ENCODE data around the gene TANGO6. TPM values are rescaled to one million over a fixed set of nuclear protein-coding genes. Genes with fewer than 3 reads are reported as not detected.
"Not testable (repeated sequence)": the region's sequence is repeated elsewhere in the genome, so short reads cannot be mapped to it uniquely, and the experiment has no call there.

Gene TANGO6
- total RNA-seq, 3 donors from 2014 or later = 7.4 to 19.7 (median 8.2) TPM

DNA sequence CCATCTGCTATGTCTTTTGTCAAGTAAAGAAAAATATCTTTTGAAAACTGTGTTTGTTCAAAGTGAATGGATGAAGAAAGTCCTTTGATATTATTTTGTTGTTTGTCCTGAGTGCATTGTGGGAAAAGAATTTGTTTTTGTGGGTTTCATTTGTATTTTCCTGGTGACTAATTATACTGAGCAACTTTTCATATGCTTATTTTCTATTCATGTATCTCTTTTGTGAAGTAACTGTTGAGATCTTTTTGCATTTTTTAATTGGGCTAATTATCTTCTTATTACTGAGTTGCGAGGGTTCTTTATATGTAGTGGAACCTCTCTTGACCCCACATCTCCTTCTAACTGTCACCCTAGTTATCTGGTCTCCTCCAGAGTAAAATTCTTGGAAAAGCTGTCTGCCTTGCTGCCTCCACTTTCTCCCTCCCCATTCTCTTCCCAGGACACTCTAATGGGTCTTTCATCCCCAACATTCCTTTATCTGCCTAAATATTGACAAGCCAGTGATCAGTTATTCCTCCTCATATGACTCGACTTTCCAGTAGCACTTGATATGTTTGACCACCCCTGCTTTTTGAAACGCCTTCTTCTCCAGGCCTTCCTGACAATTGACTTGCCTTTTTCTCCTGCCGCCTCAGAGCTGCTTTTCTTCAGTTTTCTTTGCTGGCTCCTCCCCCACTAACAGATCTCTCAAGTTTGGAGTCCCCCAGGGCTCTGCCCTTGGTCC, 144.6 kb downstream of the TANGO6 start:
- DNase-seq (no peak), ATAC-seq (no peak)
- no peaks in the 10 kb centered on the region for H3K4me1 ChIP-seq (ENCODE audit: low read depth)
- no peaks in the 10 kb centered on the region for H3K9me3 ChIP-seq
- intact Hi-C loops (cut with DNase I, micrococcal nuclease) = no loop called here
- no peak overlapping the region for H3K4me3 ChIP-seq
- no peaks in the 10 kb centered on the region for H3K36me3 ChIP-seq (ENCODE audit: low read depth)
- TF ChIP-seq, protein P1, sequence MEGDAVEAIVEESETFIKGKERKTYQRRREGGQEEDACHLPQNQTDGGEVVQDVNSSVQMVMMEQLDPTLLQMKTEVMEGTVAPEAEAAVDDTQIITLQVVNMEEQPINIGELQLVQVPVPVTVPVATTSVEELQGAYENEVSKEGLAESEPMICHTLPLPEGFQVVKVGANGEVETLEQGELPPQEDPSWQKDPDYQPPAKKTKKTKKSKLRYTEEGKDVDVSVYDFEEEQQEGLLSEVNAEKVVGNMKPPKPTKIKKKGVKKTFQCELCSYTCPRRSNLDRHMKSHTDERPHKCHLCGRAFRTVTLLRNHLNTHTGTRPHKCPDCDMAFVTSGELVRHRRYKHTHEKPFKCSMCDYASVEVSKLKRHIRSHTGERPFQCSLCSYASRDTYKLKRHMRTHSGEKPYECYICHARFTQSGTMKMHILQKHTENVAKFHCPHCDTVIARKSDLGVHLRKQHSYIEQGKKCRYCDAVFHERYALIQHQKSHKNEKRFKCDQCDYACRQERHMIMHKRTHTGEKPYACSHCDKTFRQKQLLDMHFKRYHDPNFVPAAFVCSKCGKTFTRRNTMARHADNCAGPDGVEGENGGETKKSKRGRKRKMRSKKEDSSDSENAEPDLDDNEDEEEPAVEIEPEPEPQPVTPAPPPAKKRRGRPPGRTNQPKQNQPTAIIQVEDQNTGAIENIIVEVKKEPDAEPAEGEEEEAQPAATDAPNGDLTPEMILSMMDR (IDR thresholded peaks at IDR 0.05) = no peak

GRCh38 chr16:68990172-68990845, 147.0 kb downstream of the TANGO6 start:
- H3K4me1 ChIP-seq (ENCODE audit: low read depth); H3K9me3 ChIP-seq; intact Hi-C loops (cut with DNase I, micrococcal nuclease); ATAC-seq; H3K36me3 ChIP-seq (ENCODE audit: low read depth); H3K4me3 ChIP-seq: not testable (repeated sequence)
- DNase-seq = peak in 1 of 3 donors; percentile 8

DNA sequence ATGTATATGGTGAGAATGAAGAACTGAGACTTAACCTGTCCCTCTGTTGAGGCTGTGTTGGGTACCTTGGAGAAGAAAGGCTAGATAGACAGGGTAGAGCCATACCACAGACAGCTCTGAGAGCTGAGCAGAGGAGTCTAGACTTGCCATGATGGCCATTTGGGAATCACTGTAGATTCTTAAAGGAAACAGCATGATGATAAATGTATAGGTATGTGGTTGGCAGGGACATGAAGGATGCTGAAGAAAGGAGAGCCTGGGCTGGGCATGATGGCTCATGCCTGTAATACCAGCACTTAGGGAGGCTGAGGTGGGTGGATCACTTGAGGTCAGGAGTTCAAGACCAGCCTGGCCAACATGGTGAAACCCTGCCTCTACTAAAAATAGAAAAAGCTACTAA, 147.7 kb downstream of the TANGO6 start:
- Histone ChIP-seq H3K36me3 (ENCODE audit: low read depth) (no peaks in the 10 kb centered on the region), H3K4me1 (ENCODE audit: low read depth) (peaks cover 7% of the 10 kb centered on the region), H3K9me3 (no peaks in the 10 kb centered on the region), H3K4me3 (no peak overlapping the region)
- DNase-seq (no peak), ATAC-seq (no peak)
- intact Hi-C loops (cut with DNase I, micrococcal nuclease) = no loop called here
- TF ChIP-seq, protein P1 (IDR thresholded peaks at IDR 0.05) = no peak

DNA sequence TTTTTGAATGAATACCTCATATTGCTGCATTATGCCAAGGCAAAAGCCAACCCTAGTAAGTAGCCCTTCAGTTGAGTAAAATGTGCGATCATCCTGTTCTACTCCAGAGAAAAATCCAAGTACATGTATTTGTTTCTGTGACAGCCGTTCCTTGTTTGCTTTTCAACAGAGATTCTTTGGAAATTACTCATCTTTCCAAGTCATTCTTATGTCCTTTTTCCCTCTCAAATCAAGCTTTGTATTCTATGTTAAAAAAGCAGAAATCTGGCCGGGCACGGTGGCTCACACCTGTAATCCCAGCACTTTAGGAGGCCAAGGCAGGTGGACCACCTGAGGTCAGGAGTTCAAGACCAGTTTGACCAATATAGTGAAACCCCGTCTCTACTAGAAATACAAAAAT, 149.2 kb downstream of the TANGO6 start:
- intact Hi-C loops (cut with DNase I, micrococcal nuclease) = no loop called here
- H3K9me3 ChIP-seq = no peaks in the 10 kb centered on the region
- no peak overlapping the region for H3K4me3 ChIP-seq
- ATAC-seq = no peak
- peaks cover 7% of the 10 kb centered on the region for H3K4me1 ChIP-seq (ENCODE audit: low read depth)
- TF ChIP-seq, protein P1 (IDR thresholded peaks at IDR 0.05) = no peak
- no peak for DNase-seq
- no peaks in the 10 kb centered on the region for H3K36me3 ChIP-seq (ENCODE audit: low read depth)

GRCh38 chr16:68993456-68993855, 150.1 kb downstream of the TANGO6 start:
- Histone ChIP-seq H3K4me3 (no peak overlapping the region), H3K36me3 (ENCODE audit: low read depth) (no peaks in the 10 kb centered on the region), H3K4me1 (ENCODE audit: low read depth) (peaks cover 7% of the 10 kb centered on the region), H3K9me3 (no peaks in the 10 kb centered on the region)
- intact Hi-C loops (cut with DNase I, micrococcal nuclease) = no loop called here
- TF ChIP-seq, protein P1 (IDR thresholded peaks at IDR 0.05) = no peak
- DNase-seq (no peak), ATAC-seq (no peak)

DNA sequence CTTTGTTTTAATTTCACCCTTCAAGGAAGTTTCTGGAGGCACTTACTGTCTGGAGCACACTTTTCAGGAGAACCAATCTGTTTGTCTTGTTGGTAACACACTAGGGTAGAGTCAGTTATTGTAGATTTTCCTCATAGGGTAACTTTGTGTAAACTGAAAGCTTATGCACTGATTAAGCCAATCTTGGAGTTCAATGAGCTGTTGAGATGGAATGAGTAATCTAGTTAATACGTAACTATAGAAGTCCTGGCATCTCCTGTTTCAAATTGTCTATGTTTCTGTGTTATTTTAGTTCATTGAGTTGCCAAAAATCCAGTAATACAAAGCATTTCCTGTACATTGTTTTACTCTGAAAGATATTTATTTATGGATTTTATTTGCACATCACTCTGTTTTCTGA, 150.6 kb downstream of the TANGO6 start:
- DNase-seq (no peak), ATAC-seq (peak; percentile 95)
- intact Hi-C loops (cut with DNase I, micrococcal nuclease) = no loop called here
- TF ChIP-seq, protein P1 (IDR thresholded peaks at IDR 0.05) = no peak
- Histone ChIP-seq H3K36me3 (ENCODE audit: low read depth) (no peaks in the 10 kb centered on the region), H3K4me3 (no peak overlapping the region), H3K9me3 (no peaks in the 10 kb centered on the region), H3K4me1 (ENCODE audit: low read depth) (peaks cover 7% of the 10 kb centered on the region)
